Activated CD4-positive, alpha-beta T cell treated with anti-CD3 and anti-CD28 coated beads, Interleukin-2, amount 50 U/mL, for 4 hours (primary cell): Measurements from ENCODE around the gene TTL.

ENCODE experiments used
- DNase-seq, 2 experiments: peaks; one replicate each; pipeline ENCODE4 v3.0.0-alpha.2; 2020

The TTL gene

GRCh38 chr2:112584891-112585250, 102.9 kb downstream of the TTL start:
- DNase-seq: no peak

- DNase-seq: no peak
Measured at GRCh38 chr2:112585400-112585799, 103.4 kb downstream of the TTL start.

- no peak for DNase-seq
Measured at GRCh38 chr2:112585873-112586464, 104.0 kb downstream of the TTL start.

GRCh38 chr2:112588611-112589045, 106.7 kb downstream of the TTL start:
- DNase-seq: no peak
